Epithelial cell of esophagus (primary cell): Measurements from ENCODE around the gene OR2A12.

Source experiments
- DNase-seq: peaks from one replicate; pipeline ENCODE4 v3.0.0; 2010; ENCODE audit warnings: low read depth
- H3K4me3 ChIP-seq: 2 replicates; pipeline ENCODE4 v1.5.1; 2011; ENCODE audit warnings: mild to moderate bottlenecking, low read length, control low read depth
- TF ChIP-seq, protein P1 (sequence below): IDR thresholded peaks from 2 replicates; pipeline ENCODE4 v1.5.1; 2011; ENCODE audit warnings: low read depth, mild to moderate bottlenecking, low read length, control low read depth, inconsistent platforms; ENCODE audit not compliant: insufficient read depth; ENCODE audit errors: missing control alignments

OR2A12 gene, protein sequence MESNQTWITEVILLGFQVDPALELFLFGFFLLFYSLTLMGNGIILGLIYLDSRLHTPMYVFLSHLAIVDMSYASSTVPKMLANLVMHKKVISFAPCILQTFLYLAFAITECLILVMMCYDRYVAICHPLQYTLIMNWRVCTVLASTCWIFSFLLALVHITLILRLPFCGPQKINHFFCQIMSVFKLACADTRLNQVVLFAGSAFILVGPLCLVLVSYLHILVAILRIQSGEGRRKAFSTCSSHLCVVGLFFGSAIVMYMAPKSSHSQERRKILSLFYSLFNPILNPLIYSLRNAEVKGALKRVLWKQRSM

DNA sequence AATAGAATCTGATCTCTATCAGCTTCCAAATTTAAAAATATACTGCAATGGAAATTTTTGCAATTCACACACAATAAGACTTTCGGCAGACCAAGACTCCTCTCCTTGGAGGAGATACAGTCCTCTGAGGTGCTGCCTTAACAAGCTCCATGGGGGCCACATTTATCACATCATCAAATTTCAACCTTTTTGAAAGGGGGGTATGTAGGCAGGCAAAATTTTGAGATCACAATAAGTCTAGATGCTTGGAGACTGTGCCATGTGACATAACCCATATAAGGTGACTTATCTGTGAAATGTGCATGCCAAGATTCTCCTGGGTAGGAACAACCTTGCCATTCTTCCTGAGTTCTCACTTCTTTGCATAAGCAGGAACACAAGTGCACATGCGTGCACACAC is at the start of gene OR2A12:
Gene OR2A12 (plus strand): TSS at position 301 of the 400 bp plus-strand sequence. CDS start 8,830 bp downstream, outside the sequence.
- H3K4me3 ChIP-seq = no peak within 1 kb of the TSS
- no peak for DNase-seq
- TF ChIP-seq, protein P1, sequence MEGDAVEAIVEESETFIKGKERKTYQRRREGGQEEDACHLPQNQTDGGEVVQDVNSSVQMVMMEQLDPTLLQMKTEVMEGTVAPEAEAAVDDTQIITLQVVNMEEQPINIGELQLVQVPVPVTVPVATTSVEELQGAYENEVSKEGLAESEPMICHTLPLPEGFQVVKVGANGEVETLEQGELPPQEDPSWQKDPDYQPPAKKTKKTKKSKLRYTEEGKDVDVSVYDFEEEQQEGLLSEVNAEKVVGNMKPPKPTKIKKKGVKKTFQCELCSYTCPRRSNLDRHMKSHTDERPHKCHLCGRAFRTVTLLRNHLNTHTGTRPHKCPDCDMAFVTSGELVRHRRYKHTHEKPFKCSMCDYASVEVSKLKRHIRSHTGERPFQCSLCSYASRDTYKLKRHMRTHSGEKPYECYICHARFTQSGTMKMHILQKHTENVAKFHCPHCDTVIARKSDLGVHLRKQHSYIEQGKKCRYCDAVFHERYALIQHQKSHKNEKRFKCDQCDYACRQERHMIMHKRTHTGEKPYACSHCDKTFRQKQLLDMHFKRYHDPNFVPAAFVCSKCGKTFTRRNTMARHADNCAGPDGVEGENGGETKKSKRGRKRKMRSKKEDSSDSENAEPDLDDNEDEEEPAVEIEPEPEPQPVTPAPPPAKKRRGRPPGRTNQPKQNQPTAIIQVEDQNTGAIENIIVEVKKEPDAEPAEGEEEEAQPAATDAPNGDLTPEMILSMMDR = no peak

DNA sequence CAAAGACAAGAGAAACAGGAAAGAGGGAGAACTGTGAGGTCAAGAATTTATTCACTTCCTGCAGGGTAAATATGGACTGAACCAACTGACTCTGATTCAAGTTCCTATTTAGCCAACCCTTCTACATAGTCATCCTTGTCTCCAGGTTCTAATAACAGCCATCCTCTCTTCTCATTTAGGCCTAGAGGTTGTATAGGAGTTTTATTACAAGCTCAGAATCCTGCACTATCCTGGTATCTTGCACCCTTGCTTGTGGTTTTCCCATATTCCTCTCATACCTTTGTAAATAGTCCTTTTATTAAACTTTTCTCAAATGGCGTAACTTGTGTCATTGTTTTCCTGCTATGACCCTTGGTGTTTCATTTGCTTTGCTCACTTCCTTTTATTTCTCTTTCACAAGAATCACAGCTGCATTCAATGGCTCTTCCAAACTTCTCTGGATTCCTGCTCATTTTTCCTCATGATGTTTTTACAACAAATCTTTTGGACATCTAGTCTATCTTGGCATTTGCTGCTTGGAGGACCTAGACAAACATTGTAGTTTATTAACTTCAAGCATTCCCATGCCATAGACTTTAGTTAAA is 49.7 kb upstream of the OR2A12 start:
- no peak for DNase-seq
- TF ChIP-seq, protein P1 = no peak
- no peak overlapping the region for H3K4me3 ChIP-seq

DNA sequence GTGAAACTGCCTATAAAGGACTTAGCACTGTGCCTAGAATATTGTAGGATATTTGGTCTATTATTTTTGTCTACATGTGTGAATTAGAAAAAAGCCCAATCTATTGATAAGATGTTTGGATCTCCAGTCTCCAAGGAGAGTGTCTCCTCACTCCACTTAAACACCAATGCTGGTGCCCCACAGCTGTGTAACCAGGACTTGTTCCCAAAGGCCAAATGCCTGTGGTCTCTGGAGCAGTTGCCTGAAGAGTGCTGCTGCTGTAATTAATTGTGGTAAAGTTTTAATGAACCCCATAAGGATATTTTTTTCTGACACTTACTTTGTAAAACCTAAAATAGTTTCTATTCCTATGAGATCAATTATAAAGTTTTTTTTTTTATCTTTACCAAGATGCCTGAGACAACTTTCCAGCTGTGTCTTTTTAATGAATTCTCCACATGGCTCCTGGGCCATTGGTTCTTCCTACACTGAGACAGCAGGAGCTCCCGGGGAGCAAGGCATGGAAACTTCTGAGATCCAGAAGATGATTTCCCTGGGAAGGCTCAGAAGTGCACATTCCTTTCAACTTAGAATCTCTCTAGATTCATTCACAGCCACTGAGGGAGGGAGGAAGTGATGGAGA is 48.6 kb upstream of the OR2A12 start:
- DNase-seq = no peak
- TF ChIP-seq, protein P1 = no peak
- H3K4me3 ChIP-seq = no peak overlapping the region

DNA sequence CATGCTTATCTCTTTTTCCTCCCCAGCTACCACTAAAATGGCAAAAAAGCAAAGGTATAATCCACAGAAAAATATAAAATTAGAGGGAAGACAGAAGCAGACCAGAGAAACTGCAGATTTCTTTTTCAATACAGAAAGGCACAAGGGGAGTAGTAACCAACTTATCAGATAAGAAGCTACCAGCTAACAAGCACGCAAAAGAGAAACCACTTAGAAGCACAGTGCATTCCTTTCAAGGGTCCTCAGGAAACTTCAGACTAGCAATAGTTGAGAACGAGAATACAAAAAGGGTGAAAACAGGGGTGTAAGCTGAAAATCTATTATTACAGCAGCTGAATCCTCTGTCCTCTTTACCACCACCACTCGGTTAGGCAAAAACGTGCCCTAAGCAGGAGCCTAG is 47.2 kb upstream of the OR2A12 start:
- no peak overlapping the region for H3K4me3 ChIP-seq
- DNase-seq = no peak
- TF ChIP-seq, protein P1 = no peak

DNA sequence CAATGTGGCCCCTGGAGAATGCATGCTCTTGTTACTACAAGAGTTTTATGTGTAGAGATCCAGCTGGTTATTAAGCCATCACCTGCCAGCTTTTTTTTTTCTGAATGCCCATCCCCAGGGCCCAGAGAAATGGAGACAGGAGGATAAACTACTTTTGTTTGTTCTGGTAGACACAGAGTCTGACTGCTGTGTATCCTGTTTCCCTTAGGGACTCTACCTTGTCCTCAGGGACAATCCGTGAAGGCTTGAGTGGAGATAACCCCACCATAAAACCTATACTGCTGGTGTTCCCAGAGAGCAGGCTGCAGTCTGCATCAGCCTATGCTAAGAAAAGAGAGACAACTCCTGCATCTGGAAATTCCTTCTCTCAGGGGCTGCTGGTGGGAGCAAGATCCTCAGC is 37.4 kb upstream of the OR2A12 start, which contains the start of gene OR2A5:
Gene OR2A5 (plus strand): TSS at position 301 of the 400 bp plus-strand sequence. CDS start 1,454 bp downstream, outside the sequence.
- TF ChIP-seq, protein P1 = no peak
- no peak within 1 kb of the TSS for H3K4me3 ChIP-seq
- DNase-seq = no peak

DNA sequence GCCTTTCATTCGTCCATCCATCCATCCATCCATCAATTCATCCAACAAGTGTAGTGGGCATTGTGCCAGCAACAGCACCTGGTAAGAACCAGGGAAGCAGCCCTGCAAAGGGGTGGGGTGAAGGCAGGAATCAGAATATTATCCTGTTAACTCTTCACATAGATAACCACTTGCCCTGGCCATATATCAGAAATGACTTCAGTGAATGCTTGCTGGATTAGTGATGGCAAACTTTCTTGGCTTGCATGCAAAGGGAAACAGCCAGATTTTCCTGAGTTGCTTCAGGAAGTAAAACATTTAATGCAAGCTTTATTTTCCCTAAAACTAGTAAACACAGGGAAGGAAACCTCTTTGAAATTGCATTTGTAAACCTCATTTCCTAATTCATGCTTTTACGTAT is 36.6 kb upstream of the OR2A12 start:
- TF ChIP-seq, protein P1 = no peak
- H3K4me3 ChIP-seq = no peak overlapping the region
- no peak for DNase-seq
